ENCODE results near the gene CLEC4C. TPM values are rescaled to one million over a fixed set of nuclear protein-coding genes. Genes with fewer than 3 reads are reported as not detected.

Gene CLEC4C
- total and polyA plus RNA-seq, 2 experiments from 2014 or later, result not detected

- H3K36me3 ChIP-seq (ENCODE audit: insufficient read depth), result no peaks in the 10 kb centered on the region
- H3F3A ChIP-seq (replicated peaks; ENCODE audit: low read depth), result peaks cover 7% of the 10 kb centered on the region; the same call in 1 of the 2 replicates
- H3K79me2 ChIP-seq (replicated peaks; ENCODE audit: insufficient read depth), result no peaks in the 10 kb centered on the region
- DNase-seq (ENCODE audit: low spot score), result no peak
- H4K20me1 ChIP-seq (replicated peaks; ENCODE audit: insufficient read depth), result no peaks in the 10 kb centered on the region
- ATAC-seq, result no peak
- H3K4me1 ChIP-seq (ENCODE audit: insufficient read depth), result no peaks in the 10 kb centered on the region
- Mint-ChIP-seq H3K36me3 (ENCODE audit: low read depth) (peaks cover 10% of the 10 kb centered on the region), H3K9me3 (peaks cover 11% of the 10 kb centered on the region), H3K27me3 (ENCODE audit: insufficient read depth, low read depth, poor library complexity) (peaks cover 9% of the 10 kb centered on the region), H3K27ac (no peak overlapping the region), H3K4me3 (no peak overlapping the region), H3K4me1 (peaks cover 6% of the 10 kb centered on the region; the same call in 1 of the 3 replicates)
- no peaks in the 10 kb centered on the region for H3K9me2 ChIP-seq (ENCODE audit: insufficient read depth)
- TF ChIP-seq STAT1 (IDR thresholded peaks at IDR 0.05; ENCODE audit: unreplicated experiment) (no peak), NANOG (IDR thresholded peaks at IDR 0.05; ENCODE audit: borderline replicate concordance) (no peak), CTCF (conservative IDR thresholded peaks at IDR 0.05; ENCODE audit: low read depth in 2 of 2) (no peak), ZNF462 (CRISPR knock-in tag; IDR thresholded peaks at IDR 0.05) (no peak), ZNF331 (CRISPR knock-in tag; IDR thresholded peaks at IDR 0.05; ENCODE audit: low read depth) (no peak), ZNF114 (CRISPR knock-in tag; IDR thresholded peaks at IDR 0.05) (no peak), REST (IDR thresholded peaks at IDR 0.05; ENCODE audit: unreplicated experiment) (no peak), JUNB (IDR thresholded peaks at IDR 0.05; ENCODE audit: unreplicated experiment) (no peak), EZH2 (IDR thresholded peaks at IDR 0.05; ENCODE audit: low read depth, unreplicated experiment) (no peak), POLR2AphosphoS5 (IDR thresholded peaks at IDR 0.05; ENCODE audit: low read depth) (no peak), CREB1 (CRISPR knock-in tag; IDR thresholded peaks at IDR 0.05; ENCODE audit: low read depth) (no peak), EZH2phosphoT487 (IDR thresholded peaks at IDR 0.05; ENCODE audit: unreplicated experiment) (no peak), ETS1 (IDR thresholded peaks at IDR 0.05) (no peak)
- H3K27ac ChIP-seq (ENCODE audit: low read depth), result no peak overlapping the region
- H3K4me3 ChIP-seq, result no peak overlapping the region
- no peak overlapping the region for H2AFZ ChIP-seq
- no peaks in the 10 kb centered on the region for H3K27me3 ChIP-seq (ENCODE audit: insufficient read depth)
- H3K4me2 ChIP-seq, result no peak overlapping the region
Measured at GRCh38 chr12:7749442-7749841, 2.3 kb upstream of the CLEC4C start.
